GM13976 (cell line): ENCODE data around the gene CCNI2.

Experiments
- DNase-seq: peaks from one replicate; pipeline ENCODE4 v3.0.0; 2012; ENCODE audit warnings: low spot score
- CTCF ChIP-seq: IDR thresholded peaks from 2 replicates; pipeline ENCODE4 v1.5.1; 2012; ENCODE audit warnings: borderline replicate concordance, mild to moderate bottlenecking; ENCODE audit not compliant: insufficient read depth; ENCODE audit errors: extremely low read depth, missing control alignments, control extremely low read depth
- in situ Hi-C: fragments of 300-500 bp; cut with MboI; formaldehyde crosslinking; loops from one replicate; pipeline ENCODE4 v1.12.0; 2022; ENCODE audit warnings: low sequenced_read_pairs, mixed read lengths, inconsistent platforms; ENCODE audit not compliant: unreplicated experiment

CCNI2 gene

GRCh38 chr5:132770476-132771159, 23.4 kb downstream of the CCNI2 start:
- no peak for DNase-seq
- TF ChIP-seq CTCF, result no peak
- in situ Hi-C loops, result no loop called here

GRCh38 chr5:132771503-132771998, 24.3 kb downstream of the CCNI2 start:
- DNase-seq, result no peak
- in situ Hi-C loops, result no loop called here
- TF ChIP-seq CTCF, result no peak

GRCh38 chr5:132772291-132773070, 25.3 kb downstream of the CCNI2 start:
- no peak for DNase-seq
- no peak for TF ChIP-seq CTCF
- in situ Hi-C loops, result no loop called here

- no peak for TF ChIP-seq CTCF
- in situ Hi-C loops, result no loop called here
- DNase-seq, result no peak
Measured at GRCh38 chr5:132773114-132773513, 25.9 kb downstream of the CCNI2 start.

- in situ Hi-C loops, result no loop called here
- no peak for DNase-seq
- TF ChIP-seq CTCF, result no peak
Measured at GRCh38 chr5:132773601-132774355, 26.6 kb downstream of the CCNI2 start.

GRCh38 chr5:132774406-132774805, 27.2 kb downstream of the CCNI2 start:
- in situ Hi-C loops, result no loop called here
- TF ChIP-seq CTCF, result no peak
- DNase-seq, result no peak
